GM18951 (cell line): Measurements from ENCODE around the gene GFER.

Experiments used
- POLR2A ChIP-seq: IDR thresholded peaks from 4 replicates; pipeline ENCODE4 v1.6.1; 2011; ENCODE audit warnings: mild to moderate bottlenecking; ENCODE audit not compliant: insufficient read length, insufficient read depth; ENCODE audit errors: extremely low read depth
- in situ Hi-C: fragments of 300-500 bp; cut with MboI; formaldehyde crosslinking; loops from one replicate; pipeline ENCODE4 v1.12.0; 2022; ENCODE audit warnings: low sequenced_read_pairs, mixed read lengths, inconsistent platforms; ENCODE audit not compliant: unreplicated experiment

GFER gene

GRCh38 chr16:1984347-1985225 lies 593 bp downstream of the GFER start:
- no peak for TF ChIP-seq POLR2A
- in situ Hi-C loops: no loop called here

DNA sequence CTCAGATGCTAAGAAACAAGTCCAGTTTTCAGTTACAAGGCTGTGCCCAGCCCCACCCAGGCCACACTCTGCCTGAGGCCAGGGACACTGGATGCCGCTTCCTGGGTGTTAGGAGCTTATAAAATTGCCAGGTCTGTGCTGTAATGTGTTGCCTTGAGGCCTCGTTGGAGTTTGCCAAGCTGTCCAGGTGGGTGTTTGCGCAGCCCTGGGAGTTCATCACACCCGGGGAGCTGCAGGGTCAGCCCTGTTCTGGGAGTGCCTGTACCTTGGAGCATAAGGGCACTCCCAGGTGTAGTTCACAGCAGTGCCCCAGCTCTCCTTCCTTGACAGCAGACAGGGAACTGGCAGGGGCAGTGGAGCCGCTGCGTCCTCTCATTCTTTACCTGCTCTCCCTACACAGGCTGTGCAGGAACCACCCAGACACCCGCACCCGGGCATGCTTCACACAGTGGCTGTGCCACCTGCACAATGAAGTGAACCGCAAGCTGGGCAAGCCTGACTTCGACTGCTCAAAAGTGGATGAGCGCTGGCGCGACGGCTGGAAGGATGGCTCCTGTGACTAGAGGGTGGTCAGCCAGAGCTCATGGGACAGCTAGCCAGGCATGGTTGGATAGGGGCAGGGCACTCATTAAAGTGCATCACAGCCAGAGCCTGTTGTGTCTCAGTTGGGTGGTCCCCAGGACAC lies 1.6 kb downstream of the GFER start:
- no peak for TF ChIP-seq POLR2A
- in situ Hi-C loops: no loop called here

GRCh38 chr16:1987198-1987597 lies 3.2 kb downstream of the GFER start:
- no peak for TF ChIP-seq POLR2A
- in situ Hi-C loops: no loop called here

GRCh38 chr16:1989209-1990100 lies 5.5 kb downstream of the GFER start, which contains the start of gene SYNGR3:
Gene SYNGR3, plus strand, starts transcription at chr16:1989970. Its CDS starts 133 bp downstream, at chr16:1990103.
- TF ChIP-seq POLR2A: no peak
- in situ Hi-C loops: no loop called here

DNA sequence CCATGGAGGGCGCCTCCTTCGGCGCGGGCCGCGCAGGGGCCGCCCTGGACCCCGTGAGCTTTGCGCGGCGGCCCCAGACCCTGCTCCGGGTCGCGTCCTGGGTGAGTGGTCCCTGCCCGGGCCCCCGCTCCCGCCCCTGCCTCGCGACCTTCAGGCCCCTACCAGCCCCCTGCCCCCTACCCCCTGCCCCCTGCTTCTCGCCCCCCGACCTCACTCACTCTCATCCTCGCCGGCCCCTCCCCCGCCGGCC lies 6.0 kb downstream of the GFER start:
- TF ChIP-seq POLR2A: no peak
- in situ Hi-C loops: no loop called here

- in situ Hi-C loops: no loop called here
- no peak for TF ChIP-seq POLR2A
These were observed 6.5 kb downstream of the GFER start for GRCh38 chr16:1990351-1991134.

DNA sequence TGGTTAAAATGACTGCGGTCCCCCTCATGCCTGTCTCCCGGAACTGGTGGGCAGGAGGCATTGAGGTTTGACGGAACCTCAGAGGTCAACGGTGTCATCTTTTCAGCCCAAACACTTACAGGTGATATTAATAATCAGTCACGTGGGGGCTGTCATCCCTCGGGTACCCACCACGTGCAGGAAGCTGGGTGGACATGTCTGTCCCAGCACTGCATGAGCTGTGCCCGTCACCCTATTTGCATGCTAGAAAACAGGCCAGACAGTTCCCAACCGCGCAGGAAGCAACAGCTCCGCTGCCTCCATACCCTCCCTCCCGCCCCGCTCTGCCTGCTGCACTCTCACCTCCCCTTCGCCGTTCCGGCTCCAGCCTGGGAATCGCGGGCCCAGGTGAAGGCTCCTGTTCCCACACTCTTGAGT lies 7.2 kb downstream of the GFER start:
- TF ChIP-seq POLR2A: peak; percentile 36
- in situ Hi-C loops: no loop called here

- in situ Hi-C loops: no loop called here
These were observed 7.6 kb downstream of the GFER start for GRCh38 chr16:1991588-1991947.

GRCh38 chr16:1991948-1992703 lies 8.1 kb downstream of the GFER start:
- in situ Hi-C loops: no loop called here
- peak; percentile 68 for TF ChIP-seq POLR2A

More at GRCh38 chr16:1991588-1991947, 7.6 kb downstream of the GFER start:
- TF ChIP-seq POLR2A: no peak

GRCh38 chr16:1992704-1993317 lies 8.8 kb downstream of the GFER start:
- in situ Hi-C loops: no loop called here
- no peak for TF ChIP-seq POLR2A

DNA sequence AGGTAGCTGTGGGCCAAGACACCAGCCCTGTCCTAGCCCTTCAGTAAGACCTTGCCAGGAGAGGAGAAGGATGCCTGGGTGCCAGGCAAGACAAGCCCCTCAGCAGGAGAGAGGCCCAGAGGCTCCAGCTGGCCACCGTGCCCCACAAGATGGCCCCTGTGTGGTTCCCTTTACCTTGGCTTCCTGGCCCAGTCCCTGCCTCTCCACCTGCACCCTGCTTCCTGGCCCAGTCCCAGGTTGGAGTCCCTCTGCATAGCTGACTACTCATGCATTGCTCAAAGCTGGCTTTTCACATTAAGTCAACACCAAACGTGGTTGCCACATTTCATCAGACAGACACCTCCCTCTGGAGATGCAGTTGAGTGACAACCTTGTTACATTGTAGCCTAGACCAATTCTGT lies 9.7 kb downstream of the GFER start:
- in situ Hi-C loops: no loop called here

More for the DNA sequence above, 9.7 kb downstream of the GFER start:
- no peak for TF ChIP-seq POLR2A
